Measurements from ENCODE around the gene PAEP. TPM values are rescaled to one million over a fixed set of nuclear protein-coding genes. Genes with fewer than 3 reads are reported as not detected.
"Not testable (repeated sequence)": the region's sequence is repeated elsewhere in the genome, so short reads cannot be mapped to it uniquely, and the experiment has no call there.

Gene PAEP
- total RNA-seq, 1 donor from 2014 or later, result not detected

- DNase-seq (ENCODE audit: missing footprints); ATAC-seq; intact Hi-C loops (cut with DNase I): not testable (repeated sequence)
Observed at GRCh38 chr9:135546792-135547617, 14.6 kb upstream of the PAEP start.

GRCh38 chr9:135547756-135548736 is 13.5 kb upstream of the PAEP start:
- DNase-seq (ENCODE audit: missing footprints), result no peak
- intact Hi-C loops (cut with DNase I), result no loop called here
- ATAC-seq, result no peak

GRCh38 chr9:135549478-135550343 is 11.8 kb upstream of the PAEP start:
- intact Hi-C loops (cut with DNase I); DNase-seq (ENCODE audit: missing footprints); ATAC-seq: not testable (repeated sequence)

GRCh38 chr9:135550344-135550918 is 11.1 kb upstream of the PAEP start:
- intact Hi-C loops (cut with DNase I), result no loop called here
- DNase-seq (ENCODE audit: missing footprints) (no peak), ATAC-seq (no peak)

- ATAC-seq (no peak), DNase-seq (ENCODE audit: missing footprints) (no peak)
- intact Hi-C loops (cut with DNase I), result no loop called here
Observed at GRCh38 chr9:135551031-135551430, 10.5 kb upstream of the PAEP start.

- DNase-seq (ENCODE audit: missing footprints), result no peak
- ATAC-seq, result no peak
- intact Hi-C loops (cut with DNase I), result no loop called here
Observed at GRCh38 chr9:135551456-135551855, 10.1 kb upstream of the PAEP start.

- no peak for DNase-seq (ENCODE audit: missing footprints)
- ATAC-seq, result no peak
- intact Hi-C loops (cut with DNase I), result no loop called here
Observed at GRCh38 chr9:135552021-135552697, 9.4 kb upstream of the PAEP start.

- ATAC-seq (no peak), DNase-seq (ENCODE audit: missing footprints) (no peak)
- intact Hi-C loops (cut with DNase I), result no loop called here
Observed at GRCh38 chr9:135552698-135553171, 8.8 kb upstream of the PAEP start.

GRCh38 chr9:135554718-135555117 is 6.8 kb upstream of the PAEP start:
- intact Hi-C loops (cut with DNase I), result no loop called here
- no peak for DNase-seq (ENCODE audit: missing footprints)
- ATAC-seq, result no peak

GRCh38 chr9:135555203-135555602 is 6.4 kb upstream of the PAEP start:
- intact Hi-C loops (cut with DNase I), result no loop called here
- DNase-seq (ENCODE audit: missing footprints), result no peak
- ATAC-seq, result no peak

- ATAC-seq, result no peak
- intact Hi-C loops (cut with DNase I), result no loop called here
- peak; percentile 52 for DNase-seq (ENCODE audit: missing footprints)
Observed at GRCh38 chr9:135555910-135556309, 5.6 kb upstream of the PAEP start.

GRCh38 chr9:135559606-135560005 is 1.9 kb upstream of the PAEP start:
- intact Hi-C loops (cut with DNase I), result no loop called here
- no peak for DNase-seq (ENCODE audit: missing footprints)
- ATAC-seq, result no peak

- DNase-seq (ENCODE audit: missing footprints) (no peak), ATAC-seq (no peak)
- intact Hi-C loops (cut with DNase I), result no loop called here
Observed at GRCh38 chr9:135562235-135562745, 734 bp downstream of the PAEP start.

GRCh38 chr9:135563039-135563476 is 1.5 kb downstream of the PAEP start:
- no peak for DNase-seq (ENCODE audit: missing footprints)
- no peak for ATAC-seq
- intact Hi-C loops (cut with DNase I), result no loop called here

- intact Hi-C loops (cut with DNase I), result no loop called here
- DNase-seq (ENCODE audit: missing footprints) (no peak), ATAC-seq (no peak)
Observed at GRCh38 chr9:135563858-135564257, 2.3 kb downstream of the PAEP start.

- no peak for DNase-seq (ENCODE audit: missing footprints)
- intact Hi-C loops (cut with DNase I), result no loop called here
Observed at GRCh38 chr9:135565141-135565628, 3.6 kb downstream of the PAEP start.

GRCh38 chr9:135565636-135566035 is 4.1 kb downstream of the PAEP start:
- ATAC-seq (no peak), DNase-seq (ENCODE audit: missing footprints) (no peak)
- intact Hi-C loops (cut with DNase I), result no loop called here

More at GRCh38 chr9:135565141-135565628, 3.6 kb downstream of the PAEP start:
- ATAC-seq, result no peak

All from Right ventricle myocardium inferior (tissue), 1 donor.